K562 (cell line): Measurements from ENCODE around the gene ACTN4. TPM values are rescaled to one million over a fixed set of nuclear protein-coding genes. Genes with fewer than 3 reads are reported as not detected.
A peak's percentile ranks its signal among the peaks of the same experiment; 100 is the strongest.

Experiments used
- CBFA2T2 ChIP-seq: fragments of 450-650 bp; conservative IDR thresholded peaks from 2 replicates; pipeline ENCODE4 v1.6.1; 2017; ENCODE audit warnings: mild to moderate bottlenecking
- CCNT2 ChIP-seq: IDR thresholded peaks from 2 replicates; pipeline ENCODE4 v1.6.1; 2011; ENCODE audit warnings: borderline replicate concordance, low read depth, mild to moderate bottlenecking, moderate library complexity, mixed read lengths, low read length; ENCODE audit not compliant: insufficient read length; ENCODE audit errors: extremely low read depth
- CTBP1 ChIP-seq: fragments of 450-650 bp; IDR thresholded peaks from 2 replicates; pipeline ENCODE4 v1.6.1; 2016; ENCODE audit warnings: borderline replicate concordance
- ELF1 ChIP-seq: fragments of 200-800 bp; sonication (Bioruptor generic); IDR thresholded peaks from 2 replicates; pipeline ENCODE4 v1.6.1; 2016; ENCODE audit warnings: missing genetic modification characterization, missing compliant biosample characterization
- FOXK1 ChIP-seq: sonication (generic); formaldehyde crosslinking; IDR thresholded peaks from 2 replicates; pipeline ENCODE4 v1.8.0; 2022; ENCODE audit warnings: missing genetic modification reagents, mild to moderate bottlenecking, borderline replicate concordance
- HDAC6 ChIP-seq: IDR thresholded peaks from 2 replicates; pipeline ENCODE4 v1.6.1; 2012; ENCODE audit warnings: low read depth, mild to moderate bottlenecking, control low read depth, inconsistent platforms, low read length, moderate library complexity
- HOXB6 ChIP-seq: fragments of 250-450 bp; sonication (Bioruptor Pico); IDR thresholded peaks from 2 replicates; pipeline ENCODE4 v1.5.1; 2022; ENCODE audit warnings: mild to moderate bottlenecking, borderline replicate concordance
- IRF2 ChIP-seq: sonication (generic); formaldehyde crosslinking; IDR thresholded peaks from 2 replicates; pipeline ENCODE4 v1.8.1; 2022; ENCODE audit warnings: mild to moderate bottlenecking, missing genetic modification reagents
- MAFF ChIP-seq: IDR thresholded peaks from 2 replicates; pipeline ENCODE4 v1.6.1; 2012; ENCODE audit warnings: low read length, improper control_type of control experiment
- MYC ChIP-seq, 2 experiments: fragments of 250-450 bp in 1 of 2; sonication (Bioruptor Pico) in 1 of 2; IDR thresholded peaks; 2 replicates each; pipeline versions ENCODE4 v1.5.1 to v1.6.1; 2012 to 2021; ENCODE audit warnings: low read depth in 2 of 2, borderline replicate concordance in 1 of 2, improper control_type of control experiment in 1 of 2, low read length in 1 of 2, mild to moderate bottlenecking in 1 of 2, moderate library complexity in 1 of 2
- NR2C1 ChIP-seq, 2 experiments: fragments of 450-650 bp; IDR thresholded peaks; 2 replicates each; pipeline ENCODE4 v1.6.1; 2017; ENCODE audit warnings: mild to moderate bottlenecking in 2 of 2, antibody characterized with exemption in 1 of 2, inconsistent platforms in 1 of 2, missing compliant biosample characterization in 1 of 2, missing genetic modification characterization in 1 of 2
- PHF20 ChIP-seq: fragments of 450-650 bp; IDR thresholded peaks from 2 replicates; pipeline ENCODE4 v1.6.1; 2018; ENCODE audit not compliant: partially characterized antibody
- POLR2G ChIP-seq: fragments of 200-400 bp; formaldehyde crosslinking; IDR thresholded peaks from 2 replicates; pipeline ENCODE4 v1.6.1; 2017; ENCODE audit warnings: low read depth, mild to moderate bottlenecking, antibody characterized with exemption, low read length, moderate library complexity
- SIN3B ChIP-seq: fragments of 450-650 bp; IDR thresholded peaks from 2 replicates; pipeline ENCODE4 v1.6.1; 2017; ENCODE audit warnings: low read depth, mild to moderate bottlenecking, moderate library complexity
- SIRT6 ChIP-seq: IDR thresholded peaks from one replicate; pipeline ENCODE4 v1.6.1; 2012; ENCODE audit warnings: low read depth, mild to moderate bottlenecking, control low read depth, inconsistent platforms, low read length, moderate library complexity
- XRCC4 ChIP-seq: IDR thresholded peaks from one replicate; pipeline ENCODE4 v1.6.1; 2011; ENCODE audit not compliant: insufficient read depth, insufficient read length; ENCODE audit errors: extremely low read depth
- ZC3H8 ChIP-seq: fragments of 450-650 bp; IDR thresholded peaks from 2 replicates; pipeline ENCODE4 v1.6.1; 2017
- ZKSCAN8 ChIP-seq: fragments of 200-800 bp; sonication (Bioruptor generic); IDR thresholded peaks from 2 replicates; pipeline ENCODE4 v1.6.1; 2016; ENCODE audit warnings: missing genetic modification characterization, missing compliant biosample characterization
- ZNF146 ChIP-seq: IDR thresholded peaks from one replicate; pipeline ENCODE4 v1.6.1; 2018; ENCODE audit warnings: missing compliant biosample characterization; ENCODE audit not compliant: unreplicated experiment
- ZNF224 ChIP-seq: sonication (generic); formaldehyde crosslinking; IDR thresholded peaks from 2 replicates; pipeline ENCODE4 v1.8.0; 2022; ENCODE audit warnings: mild to moderate bottlenecking, missing genetic modification reagents
- ZNF232 ChIP-seq: sonication (generic); formaldehyde crosslinking; IDR thresholded peaks from 2 replicates; pipeline ENCODE4 v1.8.0; 2022; ENCODE audit warnings: mild to moderate bottlenecking, missing genetic modification reagents
- ZNF24 ChIP-seq: fragments of 450-650 bp; IDR thresholded peaks from 2 replicates; pipeline ENCODE4 v1.6.1; 2016
- ZNF253 ChIP-seq: fragments of 250-450 bp; sonication (Bioruptor Pico); conservative IDR thresholded peaks from 2 replicates; pipeline ENCODE4 v1.6.1; 2021; ENCODE audit warnings: mild to moderate bottlenecking
- ZNF77 ChIP-seq: fragments of 250-450 bp; sonication (Bioruptor Pico); IDR thresholded peaks from 2 replicates; pipeline ENCODE4 v1.5.0; 2020
- ZNF830 ChIP-seq: fragments of 250-450 bp; sonication (Bioruptor Pico); IDR thresholded peaks from 2 replicates; pipeline ENCODE4 v1.5.0; 2021; ENCODE audit warnings: mild to moderate bottlenecking
- polyA plus RNA-seq, 8 experiments: library from polyadenylated mRNA; depleted of rRNA in 4 of 8; stranded (reverse) in 5 of 8; unstranded in 3 of 8; fragments of >200 nt; fragmentation: Nextera tagmentation in 2 of 8; fragmentation: Illumina TruSeq in 1 of 8; extraction: Ambion mirVana in 2 of 8; extraction: Trizol in 1 of 8; gene quantifications; 2 replicates each; pipeline versions ENCODE4 v1.2.1 to v1.2.3, GENCODE V29; 2011 to 2014; ENCODE audit warnings: inconsistent platforms in 1 of 8, missing spikeins in 1 of 8
- total RNA-seq, 7 experiments: library from RNA; depleted of rRNA in 6 of 7; stranded (reverse); fragments of >200 nt in 6 of 7; fragmentation: Illumina TruSeq in 2 of 7; extraction: Trizol in 2 of 7; gene quantifications; 2 replicates each; pipeline versions ENCODE4 v1.2.1 to v1.2.3, GENCODE V29; 2011 to 2021; ENCODE audit warnings: low replicate concordance in 1 of 7
- TF ChIP-seq, protein P1 (sequence below): fragments of 250-450 bp; sonication (Bioruptor Pico); IDR thresholded peaks from 2 replicates; pipeline ENCODE4 v1.8.0; 2022; ENCODE audit warnings: inconsistent platforms, mild to moderate bottlenecking, moderate library complexity, borderline replicate concordance
- TF ChIP-seq, protein P2 (sequence below), 2 experiments: fragments of 450-650 bp in 1 of 2; sonication (generic) in 1 of 2; formaldehyde crosslinking; conservative IDR thresholded peaks; 2 replicates each; pipeline versions ENCODE4 v1.4.0 to v1.8.1; 2020 to 2022; ENCODE audit warnings: mild to moderate bottlenecking in 1 of 2, missing genetic modification reagents in 1 of 2
- TF ChIP-seq, protein P3 (sequence below): IDR thresholded peaks from 2 replicates; pipeline ENCODE4 v1.6.1; 2012; ENCODE audit warnings: low read depth, low read length, improper control_type of control experiment, borderline replicate concordance

Gene ACTN4
- total and polyA plus RNA-seq, 9 of the 15 experiments (the other 6 are each of a cell fraction or from before 2014, with no cell fraction given), result 3.1 to 385 (median 125) TPM

DNA sequence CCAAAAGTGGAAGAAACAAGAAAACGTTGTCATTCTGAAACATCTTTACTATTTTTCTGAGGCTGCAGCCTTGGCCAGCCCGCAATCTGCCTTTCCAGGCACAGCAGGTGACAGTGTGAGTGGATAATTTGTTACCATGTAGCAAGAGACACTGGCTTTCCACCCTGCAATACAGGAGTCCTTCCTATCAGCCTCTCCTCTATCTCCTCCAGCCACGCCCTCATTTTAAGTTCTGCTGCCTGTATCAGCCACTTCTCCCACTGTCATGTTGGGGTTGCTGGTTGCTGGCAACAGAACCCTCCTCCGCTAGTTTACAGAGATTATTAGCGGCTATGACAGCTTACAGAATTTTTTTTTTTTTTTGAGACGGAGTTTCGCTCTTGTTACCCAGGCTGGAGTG lies 133.6 kb downstream of the ACTN4 start (continued):
- TF ChIP-seq, protein P1, sequence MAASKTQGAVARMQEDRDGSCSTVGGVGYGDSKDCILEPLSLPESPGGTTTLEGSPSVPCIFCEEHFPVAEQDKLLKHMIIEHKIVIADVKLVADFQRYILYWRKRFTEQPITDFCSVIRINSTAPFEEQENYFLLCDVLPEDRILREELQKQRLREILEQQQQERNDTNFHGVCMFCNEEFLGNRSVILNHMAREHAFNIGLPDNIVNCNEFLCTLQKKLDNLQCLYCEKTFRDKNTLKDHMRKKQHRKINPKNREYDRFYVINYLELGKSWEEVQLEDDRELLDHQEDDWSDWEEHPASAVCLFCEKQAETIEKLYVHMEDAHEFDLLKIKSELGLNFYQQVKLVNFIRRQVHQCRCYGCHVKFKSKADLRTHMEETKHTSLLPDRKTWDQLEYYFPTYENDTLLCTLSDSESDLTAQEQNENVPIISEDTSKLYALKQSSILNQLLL, result no peak
- TF ChIP-seq PHF20 (no peak), ZNF24 (no peak), SIRT6 (no peak), SIN3B (no peak), ZNF253 (CRISPR knock-in tag) (no peak), ZKSCAN8 (CRISPR knock-in tag) (no peak), ZNF224 (CRISPR knock-in tag) (no peak), HDAC6 (no peak), CTBP1 (peak; percentile 65; the same call in 1 of the 2 replicates), ZC3H8 (no peak), ZNF232 (CRISPR knock-in tag) (no peak), XRCC4 (no peak), ELF1 (tag) (no peak), ZNF146 (no peak), CCNT2 (no peak), HOXB6 (no peak), MYC (IDR thresholded peaks at IDR 0.05; ENCODE audit: low read depth, low read length) (no peak), MYC (CRISPR knock-in tag; IDR thresholded peaks at IDR 0.05; ENCODE audit: borderline replicate concordance, low read depth) (no peak), ZNF77 (CRISPR knock-in tag) (no peak), MAFF (no peak), POLR2G (no peak), ZNF830 (CRISPR knock-in tag) (no peak), FOXK1 (CRISPR knock-in tag) (no peak), CBFA2T2 (peak; percentile 83), IRF2 (no peak), NR2C1 (IDR thresholded peaks at IDR 0.05) (no peak), NR2C1 (tag; IDR thresholded peaks at IDR 0.05) (no peak)
- TF ChIP-seq, protein P2, sequence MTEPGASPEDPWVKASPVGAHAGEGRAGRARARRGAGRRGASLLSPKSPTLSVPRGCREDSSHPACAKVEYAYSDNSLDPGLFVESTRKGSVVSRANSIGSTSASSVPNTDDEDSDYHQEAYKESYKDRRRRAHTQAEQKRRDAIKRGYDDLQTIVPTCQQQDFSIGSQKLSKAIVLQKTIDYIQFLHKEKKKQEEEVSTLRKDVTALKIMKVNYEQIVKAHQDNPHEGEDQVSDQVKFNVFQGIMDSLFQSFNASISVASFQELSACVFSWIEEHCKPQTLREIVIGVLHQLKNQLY (CRISPR knock-in tag; conservative IDR thresholded peaks at IDR 0.05), result no peak
- TF ChIP-seq, protein P3, sequence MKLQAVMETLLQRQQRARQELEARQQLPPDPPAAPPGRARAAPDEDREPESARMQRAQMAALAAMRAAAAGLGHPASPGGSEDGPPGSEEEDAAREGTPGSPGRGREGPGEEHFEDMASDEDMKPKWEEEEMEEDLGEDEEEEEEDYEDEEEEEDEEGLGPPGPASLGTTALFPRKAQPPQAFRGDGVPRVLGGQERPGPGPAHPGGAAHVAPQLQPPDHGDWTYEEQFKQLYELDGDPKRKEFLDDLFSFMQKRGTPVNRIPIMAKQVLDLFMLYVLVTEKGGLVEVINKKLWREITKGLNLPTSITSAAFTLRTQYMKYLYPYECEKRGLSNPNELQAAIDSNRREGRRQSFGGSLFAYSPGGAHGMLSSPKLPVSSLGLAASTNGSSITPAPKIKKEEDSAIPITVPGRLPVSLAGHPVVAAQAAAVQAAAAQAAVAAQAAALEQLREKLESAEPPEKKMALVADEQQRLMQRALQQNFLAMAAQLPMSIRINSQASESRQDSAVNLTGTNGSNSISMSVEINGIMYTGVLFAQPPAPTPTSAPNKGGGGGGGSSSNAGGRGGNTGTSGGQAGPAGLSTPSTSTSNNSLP, result no peak
